Myocyte (in vitro differentiated cells): ENCODE results near the gene USF2. TPM values are rescaled to one million over a fixed set of nuclear protein-coding genes. Genes with fewer than 3 reads are reported as not detected.
A peak's percentile ranks its signal among the peaks of the same experiment; 100 is the strongest.
"Not testable (repeated sequence)": the region's sequence is repeated elsewhere in the genome, so short reads cannot be mapped to it uniquely, and the experiment has no call there.

Experiments
- DNase-seq: peaks from one replicate; pipeline ENCODE4 v3.0.0-alpha.2; 2012; ENCODE audit warnings: low read depth
- polyA plus RNA-seq: library from polyadenylated mRNA; unstranded; fragments of >200 nt; gene quantifications from one replicate; pipeline ENCODE4 v1.2.1, GENCODE V29; 2012; ENCODE audit warnings: missing spikeins
- total RNA-seq: library from RNA; depleted of rRNA; stranded (reverse); fragments of >200 nt; gene quantifications from 2 replicates; pipeline ENCODE4 v1.2.3, GENCODE V29; 2014

Gene USF2, protein sequence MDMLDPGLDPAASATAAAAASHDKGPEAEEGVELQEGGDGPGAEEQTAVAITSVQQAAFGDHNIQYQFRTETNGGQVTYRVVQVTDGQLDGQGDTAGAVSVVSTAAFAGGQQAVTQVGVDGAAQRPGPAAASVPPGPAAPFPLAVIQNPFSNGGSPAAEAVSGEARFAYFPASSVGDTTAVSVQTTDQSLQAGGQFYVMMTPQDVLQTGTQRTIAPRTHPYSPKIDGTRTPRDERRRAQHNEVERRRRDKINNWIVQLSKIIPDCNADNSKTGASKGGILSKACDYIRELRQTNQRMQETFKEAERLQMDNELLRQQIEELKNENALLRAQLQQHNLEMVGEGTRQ
- total RNA-seq: 107 TPM in 2 replicates
- 204 TPM for polyA plus RNA-seq

DNA sequence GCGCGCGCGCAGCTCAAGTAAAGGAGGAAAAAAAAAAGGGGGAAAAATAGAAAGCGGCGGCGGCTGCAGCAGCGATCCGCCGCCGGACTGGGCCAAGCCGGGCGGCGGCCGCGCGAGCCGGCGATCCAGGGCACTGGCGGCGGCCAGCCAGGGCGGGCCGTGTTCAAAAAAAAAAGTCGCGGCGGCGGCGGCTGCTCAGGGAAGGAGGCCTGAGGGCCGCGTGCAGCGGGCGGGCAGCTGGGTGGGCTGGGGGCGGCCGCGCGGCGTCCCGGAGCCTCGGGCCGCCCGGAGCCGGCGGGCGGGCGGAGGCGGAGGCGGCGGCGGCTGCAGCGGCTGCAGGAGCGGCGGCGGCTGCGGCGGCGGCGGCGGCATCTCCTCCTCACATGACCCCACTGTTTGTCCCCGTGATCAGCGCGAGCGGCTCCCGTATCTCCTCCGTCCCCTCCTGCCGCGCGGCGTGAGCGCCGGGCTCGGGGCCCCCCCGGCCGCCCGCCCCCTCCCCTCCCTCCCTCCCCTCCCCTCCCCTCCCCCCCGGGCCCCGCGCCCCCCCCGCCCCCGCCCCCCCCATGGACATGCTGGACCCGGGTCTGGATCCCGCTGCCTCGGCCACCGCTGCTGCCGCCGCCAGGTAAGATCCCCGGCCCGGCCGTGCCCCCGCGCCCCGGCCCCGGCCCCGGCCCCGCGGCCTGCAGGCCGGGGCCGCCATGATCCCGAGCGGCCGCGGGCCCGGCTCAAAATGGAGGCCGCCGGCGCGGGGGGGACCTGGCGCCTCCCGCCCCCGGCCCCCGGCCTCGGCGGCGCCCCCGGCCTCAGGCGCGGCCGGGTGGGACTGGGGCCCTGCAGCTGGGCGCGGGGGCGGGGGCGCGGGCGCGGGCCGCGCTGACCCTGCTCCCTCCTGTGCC lies at the start of gene USF2:
USF2 (plus strand) TSS at position 427 of the 902 bp plus-strand sequence; CDS start at position 567, 140 bp downstream.
- DNase-seq: peak; percentile 83

DNA sequence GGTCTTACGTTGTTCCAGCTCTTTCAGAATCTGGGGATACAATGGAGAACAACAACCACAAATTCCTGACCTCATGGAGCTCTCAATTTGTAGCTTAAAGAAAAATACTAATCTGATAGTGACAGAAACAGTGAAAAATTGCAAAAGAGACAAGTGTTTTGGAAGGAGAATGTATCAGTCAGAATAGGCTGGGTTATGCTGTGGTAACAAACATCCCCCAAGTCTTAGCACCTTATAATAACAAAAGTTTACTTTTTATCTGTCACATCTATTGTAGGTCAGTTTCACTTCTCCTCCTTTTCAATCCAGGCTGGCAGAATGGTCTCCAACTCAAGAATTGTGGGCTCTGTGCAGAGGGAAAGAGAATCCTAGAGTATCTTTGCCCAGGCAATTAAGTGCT lies 49.8 kb upstream of the USF2 start:
- no peak for DNase-seq

DNA sequence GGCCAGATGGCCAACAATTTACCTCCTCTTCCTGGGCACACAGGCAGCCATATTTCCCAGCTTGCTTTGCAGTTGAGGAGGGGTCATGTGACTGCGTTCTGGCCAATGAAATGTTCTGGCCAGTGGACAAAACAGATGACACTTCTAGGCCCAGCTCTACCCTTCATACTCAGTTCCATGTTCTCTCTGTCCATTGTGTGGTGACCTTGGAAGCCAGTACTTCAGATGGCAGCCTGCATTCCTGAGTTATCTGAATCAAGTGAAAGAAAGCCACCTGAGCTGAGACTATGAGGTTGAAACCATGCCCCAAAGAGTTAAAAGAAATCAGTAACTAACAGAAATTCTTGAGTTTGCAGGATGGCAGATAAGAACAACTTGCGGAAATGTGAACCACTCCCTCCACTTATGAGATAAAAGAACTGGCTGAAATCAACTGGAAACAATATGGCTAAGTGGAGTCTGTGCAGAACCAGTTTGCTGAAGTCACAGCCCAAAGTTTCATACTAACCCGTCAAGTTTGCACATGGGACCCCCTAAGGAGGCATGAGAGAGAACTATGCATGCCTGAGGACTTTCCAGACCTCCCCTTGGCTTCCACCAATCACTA lies 48.3 kb upstream of the USF2 start:
- no peak for DNase-seq

DNA sequence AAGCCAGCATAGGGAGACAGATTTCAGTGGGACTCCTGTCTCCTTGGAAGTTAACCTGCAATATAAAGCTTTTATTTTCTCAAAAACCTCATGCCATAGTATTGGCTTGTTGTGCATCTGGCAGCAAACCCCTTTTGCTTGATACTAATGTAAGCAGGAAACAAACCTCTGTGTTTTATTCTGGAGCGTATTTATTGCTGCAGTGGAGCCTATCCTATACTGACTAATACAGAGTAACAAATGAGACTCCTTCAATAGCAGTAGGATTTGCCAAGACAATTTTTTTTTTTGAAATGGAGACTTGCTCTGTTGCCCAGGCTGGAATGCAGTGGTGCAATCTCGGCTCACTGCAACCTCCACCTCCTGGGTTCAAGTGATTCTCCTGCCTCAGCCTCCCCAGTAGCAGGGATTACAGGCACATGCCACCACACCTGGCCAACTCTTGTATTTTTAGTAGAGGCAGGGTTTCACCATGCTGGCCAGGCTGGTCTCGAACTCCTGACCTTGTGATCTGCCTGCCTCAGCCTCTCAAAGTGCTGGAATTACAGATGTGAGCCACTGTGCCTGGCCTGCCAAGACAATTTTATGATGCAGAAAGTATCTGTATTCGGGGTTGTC lies 47.7 kb upstream of the USF2 start:
- DNase-seq: not testable (repeated sequence)

DNA sequence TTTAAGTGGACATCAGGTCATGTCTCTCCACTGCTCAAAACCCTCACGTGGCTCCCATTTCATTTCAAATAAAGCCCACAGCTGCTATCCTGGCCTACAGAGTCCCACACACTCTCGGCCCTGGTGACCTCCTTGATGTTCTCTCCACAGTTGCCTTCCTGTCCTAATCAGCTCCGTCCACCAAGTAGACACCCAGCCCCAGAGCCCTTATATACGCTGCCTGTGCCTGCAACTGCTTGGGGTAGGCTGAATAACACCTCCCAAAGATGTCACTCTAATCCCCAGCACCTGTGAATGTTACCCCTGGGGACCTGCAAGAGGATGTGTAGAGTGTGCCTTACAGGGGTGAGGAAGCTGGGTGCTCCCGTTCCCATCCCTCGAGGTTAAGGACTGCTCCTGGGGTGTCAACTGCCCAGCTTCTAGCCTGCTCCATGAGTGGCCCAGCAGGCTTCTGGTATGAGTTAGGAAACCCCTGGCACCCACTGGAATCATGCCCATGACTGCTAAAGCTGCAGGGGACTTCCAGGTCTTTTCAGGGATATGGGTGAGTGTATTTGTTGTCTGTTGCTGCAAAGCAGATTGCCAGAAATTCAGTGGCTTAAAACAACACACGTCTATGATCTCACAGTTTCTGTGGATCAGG lies 46.3 kb upstream of the USF2 start:
- no peak for DNase-seq

DNA sequence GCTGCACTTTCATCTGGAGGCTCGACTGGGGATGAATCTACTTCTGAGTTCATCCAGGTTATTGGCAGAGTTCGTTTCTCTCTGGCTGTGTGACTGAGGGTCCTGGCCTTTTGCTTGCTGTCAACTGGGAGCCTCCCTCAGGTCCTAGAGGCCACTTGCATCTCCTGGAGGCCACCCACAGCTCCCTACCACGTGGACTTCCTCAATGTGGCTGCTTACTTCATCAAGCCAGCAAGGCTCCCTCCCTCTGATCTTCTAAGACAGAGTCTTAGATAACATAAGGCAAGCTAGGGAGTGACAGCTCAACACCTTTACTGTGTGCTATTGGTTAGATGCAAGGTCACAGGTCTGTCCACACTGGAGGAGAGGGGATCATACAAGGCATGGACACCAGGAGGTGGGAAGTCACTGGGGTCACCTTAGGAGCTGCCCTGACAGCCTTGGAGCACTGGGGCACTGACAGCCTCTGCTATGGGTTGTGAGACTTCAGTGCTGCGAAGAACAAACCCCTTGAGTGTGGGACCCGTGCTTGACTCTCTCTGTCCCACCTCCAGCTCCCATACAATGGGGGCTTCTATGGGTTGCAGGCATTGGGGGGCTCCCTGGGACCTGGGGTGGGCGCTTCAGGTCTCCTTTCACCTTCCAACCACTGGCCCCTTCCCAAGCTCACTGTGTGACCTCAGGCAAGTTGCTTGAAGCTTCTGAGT lies 45.5 kb upstream of the USF2 start:
- no peak for DNase-seq

DNA sequence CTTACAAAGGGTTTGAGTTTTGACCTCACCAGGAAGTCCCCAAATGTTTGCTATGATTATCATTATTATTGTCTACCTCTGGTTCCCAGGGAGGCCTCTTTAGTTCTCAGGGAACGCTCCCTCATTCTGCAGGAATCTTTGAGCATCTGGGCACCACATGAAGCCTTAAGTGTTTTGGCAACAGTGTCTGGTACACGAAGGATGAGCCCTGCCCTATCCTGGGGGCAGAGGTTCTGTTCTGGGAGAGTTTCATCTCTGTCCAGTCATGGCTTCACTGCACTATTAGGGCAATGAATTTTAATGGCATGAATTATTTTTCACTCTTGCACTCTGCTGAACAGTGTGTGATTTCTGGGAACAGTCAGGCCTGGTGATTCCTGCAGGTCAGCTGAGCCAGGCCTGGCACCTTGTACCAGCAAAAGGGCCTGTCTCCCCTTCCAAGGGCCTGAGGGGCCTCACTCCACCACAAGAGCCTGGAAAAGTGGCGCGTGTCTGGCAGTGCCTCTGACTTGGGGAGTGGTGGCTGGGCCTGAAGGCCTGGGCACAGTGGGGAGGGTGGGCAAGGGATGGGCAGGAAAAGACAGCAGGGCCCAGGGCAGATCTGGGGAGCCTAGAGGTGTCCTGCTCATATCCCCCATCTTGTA lies 44.8 kb upstream of the USF2 start:
- DNase-seq: no peak

DNA sequence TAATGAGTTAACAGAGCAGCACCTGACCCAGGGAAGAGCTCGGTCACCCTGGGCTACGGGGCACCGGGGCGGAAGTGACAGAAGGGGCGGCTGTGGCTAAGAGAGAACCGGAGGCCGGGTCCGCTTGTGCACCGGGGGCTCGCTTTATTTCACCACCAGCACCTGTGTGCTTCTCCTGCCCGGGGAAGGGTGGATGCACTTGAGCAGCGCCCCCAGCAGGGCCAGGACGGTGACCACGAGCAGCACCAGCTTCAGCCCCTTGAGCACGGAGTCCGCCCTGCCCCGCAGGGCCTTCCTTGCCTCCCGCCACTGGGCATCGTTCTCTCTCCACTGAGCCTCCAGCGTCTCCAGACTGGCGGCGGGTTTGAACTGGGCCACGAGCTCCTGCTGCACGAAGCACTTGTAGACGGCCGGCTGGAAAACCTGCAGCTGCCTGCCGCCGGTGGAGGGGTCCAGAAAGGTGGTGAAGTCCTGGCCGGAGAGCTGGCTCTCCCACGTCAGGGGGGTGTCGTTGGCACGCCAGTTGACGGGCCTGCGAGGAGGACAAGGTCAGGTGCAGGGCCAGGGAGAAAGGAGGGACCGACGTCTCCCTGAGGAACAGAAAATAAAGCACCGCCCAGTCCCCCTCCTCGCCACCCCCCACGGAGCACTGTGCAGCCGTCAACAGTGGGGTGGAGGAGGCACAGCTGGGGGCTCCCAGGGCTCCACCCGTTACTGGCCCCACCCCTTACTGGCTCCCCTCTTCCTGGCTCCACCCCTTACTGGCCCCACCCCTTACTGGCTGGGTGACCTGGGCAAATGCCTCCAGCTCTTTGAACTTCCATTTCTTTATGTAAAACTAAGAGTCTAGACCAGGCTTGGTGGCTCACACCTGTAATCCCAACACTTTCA lies 43.8 kb upstream of the USF2 start:
- DNase-seq: no peak

DNA sequence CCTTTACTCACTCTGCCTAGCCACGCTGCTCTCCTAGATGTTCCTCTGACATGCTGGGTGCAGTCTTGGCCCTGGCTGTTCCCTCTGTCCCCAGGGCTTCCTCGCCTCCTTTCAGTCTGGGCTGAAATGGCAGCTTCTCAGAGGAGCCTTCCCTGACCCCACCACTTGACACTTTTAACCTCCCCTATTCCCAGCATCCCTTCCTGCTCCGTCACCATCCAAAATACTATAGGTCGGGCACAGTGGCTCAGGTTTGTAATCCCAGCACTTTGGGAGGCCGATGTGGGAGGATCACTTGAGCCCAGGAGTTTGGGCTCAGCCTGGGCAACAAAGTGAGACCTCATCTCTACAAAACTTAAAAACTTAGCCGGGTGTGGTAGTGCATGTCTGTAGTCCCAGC lies 42.8 kb upstream of the USF2 start:
- no peak for DNase-seq

DNA sequence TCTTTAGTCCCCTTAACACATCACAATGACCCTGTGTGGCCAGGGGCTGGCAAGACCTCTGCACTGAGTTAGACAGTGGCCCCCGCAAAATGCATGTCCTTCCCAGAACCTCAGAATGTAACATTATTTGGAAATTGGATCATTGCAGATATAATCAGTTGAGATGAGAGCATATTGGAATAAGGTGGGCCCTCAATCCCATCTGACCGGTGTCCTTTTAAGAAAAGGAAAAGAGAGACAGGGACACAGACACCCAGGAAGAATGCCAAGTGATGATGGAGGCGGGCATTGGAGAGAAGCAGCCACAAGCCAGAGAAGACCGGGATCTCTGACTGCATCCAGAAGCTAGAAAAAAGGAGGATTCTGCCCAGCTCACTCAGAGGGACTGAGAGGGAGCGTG lies 42.0 kb upstream of the USF2 start:
- DNase-seq: no peak

DNA sequence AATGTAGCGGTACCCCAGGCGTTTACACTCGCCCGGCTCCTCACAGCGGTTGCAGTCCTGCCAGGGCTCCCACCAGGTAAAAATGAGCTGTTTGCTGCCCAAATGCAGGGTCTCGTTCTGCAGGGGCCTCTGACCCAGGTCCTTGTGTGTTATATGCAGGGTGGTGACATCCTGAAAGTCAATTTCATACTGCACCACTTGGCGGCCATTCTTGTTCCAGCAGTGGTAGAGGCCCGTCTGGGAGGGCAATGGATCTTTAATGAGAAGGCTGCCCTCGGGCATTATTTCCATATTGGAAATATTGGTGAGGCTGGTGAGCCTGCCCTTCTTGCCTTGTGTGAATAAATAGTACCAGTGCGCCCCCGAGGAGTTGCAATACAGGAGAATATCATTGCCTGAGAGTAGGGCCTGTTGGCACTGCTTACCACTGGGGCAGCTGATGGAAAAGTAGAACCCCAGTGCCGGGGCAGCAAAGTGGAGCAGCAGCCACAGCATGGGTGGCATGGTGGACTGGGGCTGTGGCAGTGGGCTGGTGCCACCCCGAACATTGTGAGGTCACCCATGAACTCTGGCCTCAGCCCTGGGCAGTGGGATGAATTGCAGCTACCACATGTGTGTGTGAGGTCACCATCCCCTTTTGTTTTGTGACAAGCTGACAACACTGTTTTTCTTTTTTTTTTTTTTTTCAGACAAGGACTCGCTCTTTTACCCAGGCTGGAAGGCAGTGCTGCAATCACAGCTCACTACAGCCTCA lies 40.4 kb upstream of the USF2 start, which contains the start of gene FAM187B:
FAM187B (minus strand) TSS at position 563 of the 754 bp plus-strand sequence; CDS start at position 504, 59 bp downstream.
- DNase-seq: no peak

DNA sequence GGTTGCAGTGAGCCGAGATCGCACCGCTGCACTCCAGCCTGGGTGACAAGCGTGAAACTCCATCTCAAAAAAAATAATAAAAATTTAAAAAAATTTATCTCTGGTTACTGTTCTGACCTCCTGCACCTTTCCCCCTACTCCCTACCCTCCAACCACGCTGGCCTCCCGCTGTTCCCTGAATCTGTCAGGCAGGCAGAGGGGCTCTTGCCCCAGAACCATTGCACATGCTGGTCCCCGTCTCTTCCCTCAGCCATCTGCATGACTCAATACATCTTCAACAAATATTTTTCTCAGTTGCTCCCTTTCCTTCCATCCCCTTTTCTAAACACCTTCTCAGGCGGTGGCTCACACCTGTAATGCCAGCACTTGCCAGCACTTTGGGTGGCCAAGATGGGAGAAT lies 39.2 kb upstream of the USF2 start:
- DNase-seq: no peak

DNA sequence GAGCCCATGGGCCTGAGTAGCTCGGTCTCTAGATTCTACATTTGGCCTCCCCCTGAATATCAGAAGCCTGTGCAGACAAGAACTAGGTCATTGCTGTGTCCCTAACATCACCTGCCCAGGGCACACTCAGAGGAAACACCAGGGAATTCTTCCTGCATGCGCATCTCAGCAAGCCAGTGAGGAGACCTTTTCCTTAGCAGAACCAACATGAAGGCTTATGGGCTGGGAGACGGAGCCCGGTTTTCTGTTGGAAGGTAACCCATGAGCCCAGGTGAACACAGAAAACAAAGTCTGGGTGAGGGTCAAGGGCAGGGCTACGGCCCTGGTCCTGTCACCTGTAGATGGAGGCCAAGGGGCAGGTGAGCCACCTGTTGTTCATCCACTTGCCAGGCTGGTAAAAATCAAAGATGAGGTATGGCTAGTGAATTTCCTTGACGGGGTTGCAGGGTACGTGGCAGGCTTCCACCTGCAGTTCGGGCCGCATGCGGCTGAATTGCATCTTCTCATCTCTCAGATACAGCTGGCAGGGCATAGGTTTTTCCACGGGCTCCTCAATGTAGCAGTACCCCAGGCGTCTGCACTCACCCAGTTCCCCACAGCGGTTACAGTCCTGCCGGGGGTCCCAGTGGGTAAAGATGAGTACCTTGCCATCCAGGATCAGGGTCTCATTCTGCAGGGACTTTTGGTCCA lies 36.7 kb upstream of the USF2 start:
- DNase-seq: no peak

DNA sequence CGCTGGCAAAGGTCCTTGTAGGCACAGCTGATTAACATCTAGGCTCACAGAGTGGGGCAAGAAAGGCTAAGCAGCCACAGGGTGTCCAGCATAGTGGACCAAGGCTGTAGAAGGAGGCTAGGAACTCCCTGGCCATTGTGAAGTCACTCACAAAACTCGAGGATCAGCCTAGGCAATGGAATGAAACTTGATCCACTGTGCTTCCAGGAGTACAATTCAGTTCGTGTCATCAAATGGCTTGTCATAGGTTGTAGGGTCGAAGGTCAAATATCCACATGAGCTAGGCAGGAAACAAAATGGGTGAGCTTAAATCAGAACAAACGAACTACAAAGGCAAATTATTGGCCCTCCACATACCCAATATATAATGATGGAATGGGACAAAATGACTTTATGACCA lies 35.9 kb upstream of the USF2 start:
- DNase-seq: no peak

DNA sequence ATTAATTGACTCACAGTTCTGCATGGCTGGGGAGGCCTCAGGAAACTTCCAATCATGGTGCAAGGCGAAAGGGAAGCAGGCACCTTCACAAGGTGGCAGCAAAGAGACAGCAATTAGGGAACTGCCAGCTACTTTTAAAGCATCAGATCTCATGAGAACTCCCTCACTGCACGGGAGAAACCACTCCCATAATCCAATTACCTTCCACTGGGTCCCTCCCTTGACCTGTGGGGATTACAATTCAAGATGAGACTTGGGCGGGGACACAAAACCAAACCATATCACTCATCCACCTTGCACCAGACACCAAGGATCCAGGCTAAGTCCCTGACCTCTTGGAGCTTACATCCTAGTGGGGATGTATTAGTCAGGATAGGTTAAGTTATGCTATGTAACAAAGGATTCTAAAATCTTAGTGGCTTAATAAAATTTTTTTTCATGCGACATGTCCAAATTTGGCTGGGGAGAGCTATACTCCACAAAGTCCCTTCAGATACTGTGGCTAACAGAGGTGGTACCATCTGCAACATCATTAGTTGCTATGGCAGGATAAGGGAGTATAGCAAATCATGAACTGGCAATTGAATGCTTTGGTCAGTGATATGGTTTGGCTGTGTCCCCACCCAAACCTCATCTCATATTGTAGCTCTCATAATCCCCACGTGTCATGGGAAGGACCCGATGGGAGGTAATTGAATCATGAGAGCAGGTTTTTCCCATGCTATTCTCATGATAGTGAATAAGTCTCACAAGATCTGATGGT lies 31.9 kb upstream of the USF2 start:
- no peak for DNase-seq

DNA sequence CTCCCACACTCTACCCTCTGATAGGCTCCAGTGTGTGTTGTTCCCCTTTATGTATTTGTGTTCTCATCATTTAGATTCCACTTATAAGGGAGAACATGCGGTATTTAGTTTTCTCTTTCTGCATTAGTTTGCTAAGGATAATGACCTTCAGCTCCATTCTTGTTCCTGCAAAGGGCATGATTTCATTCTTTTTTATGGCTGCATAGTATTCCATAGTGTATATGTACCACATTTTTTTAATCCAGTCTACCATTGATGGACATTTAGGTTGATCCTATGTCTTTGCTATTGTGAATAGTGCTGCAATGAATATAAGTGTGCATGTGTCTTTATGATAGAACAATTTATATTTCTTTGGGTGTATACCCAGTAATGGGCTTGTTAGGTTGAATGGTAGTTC lies 29.2 kb upstream of the USF2 start:
- DNase-seq: not testable (repeated sequence)

DNA sequence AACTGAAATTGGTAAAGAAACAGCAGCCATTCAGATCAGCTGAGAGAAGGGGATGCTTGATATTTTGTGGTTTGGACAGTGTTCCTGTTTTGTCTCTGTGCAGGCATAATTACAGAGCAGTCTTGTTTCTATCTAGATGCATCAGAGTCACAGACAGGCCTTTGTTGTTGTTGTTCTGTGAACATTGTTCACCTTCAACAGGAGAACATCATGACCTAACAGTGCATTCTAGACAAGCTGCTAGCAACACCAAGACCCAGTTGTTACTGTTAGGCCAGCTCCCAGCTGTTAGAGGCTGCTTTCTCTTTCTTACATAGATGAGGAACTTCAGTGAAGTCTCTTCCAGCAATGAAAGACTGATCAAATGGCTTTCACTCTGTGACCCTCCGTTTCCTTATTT lies 28.4 kb upstream of the USF2 start:
- no peak for DNase-seq
